Upper lobe of right lung (tissue), 1 donor: ENCODE data around the gene RC3H1. TPM values are rescaled to one million over a fixed set of nuclear protein-coding genes. Genes with fewer than 3 reads are reported as not detected.
"Not testable (repeated sequence)": the region's sequence is repeated elsewhere in the genome, so short reads cannot be mapped to it uniquely, and the experiment has no call there.

Source experiments
- ATAC-seq: fragments of 200-7000 bp; cut with Tn5 transposase; one replicate; pipeline ENCODE4 v1.9.1; 2020; ENCODE audit warnings: mild to moderate bottlenecking, moderate library complexity
- DNase-seq: peaks from one replicate; pipeline ENCODE4 v3.0.0-alpha.2; 2020
- H3K27ac ChIP-seq: fragments of 200-600 bp; one replicate; pipeline ENCODE4 v1.8.0; 2022
- H3K27me3 ChIP-seq: fragments of 200-600 bp; one replicate; pipeline ENCODE4 v1.8.0; 2022; ENCODE audit warnings: mild to moderate bottlenecking
- H3K36me3 ChIP-seq: fragments of 200-600 bp; one replicate; pipeline ENCODE4 v1.8.0; 2022
- H3K4me1 ChIP-seq: fragments of 200-600 bp; one replicate; pipeline ENCODE4 v1.8.0; 2022
- H3K4me3 ChIP-seq: fragments of 200-600 bp; one replicate; pipeline ENCODE4 v1.8.0; 2022; ENCODE audit warnings: mild to moderate bottlenecking
- H3K9me3 ChIP-seq: fragments of 200-600 bp; one replicate; pipeline ENCODE4 v1.8.0; 2022
- intact Hi-C: fragments of 100-400 bp; cut with DNase I; formaldehyde crosslinking; loops from one replicate; pipeline ENCODE4 v1.11.0; 2022
- total RNA-seq: library from RNA; stranded (reverse); fragmentation: NEBNext Ultra II Directional; extraction: Animal tissue kit (Norgen Biotek cat#: 25700); gene quantifications from one replicate; pipeline ENCODE4 v1.2.1, GENCODE V29; 2021
- TF ChIP-seq, protein P1 (sequence below): fragments of 200-600 bp; IDR thresholded peaks from one replicate; pipeline ENCODE4 v1.8.0; 2022; ENCODE audit warnings: antibody characterized with exemption
- donor health status: DM: no; HTN: yes; CAD: no; lungs with severe emphysema.

The RC3H1 gene
- total RNA-seq, 1 donor from 2014 or later = 36.5 TPM

DNA sequence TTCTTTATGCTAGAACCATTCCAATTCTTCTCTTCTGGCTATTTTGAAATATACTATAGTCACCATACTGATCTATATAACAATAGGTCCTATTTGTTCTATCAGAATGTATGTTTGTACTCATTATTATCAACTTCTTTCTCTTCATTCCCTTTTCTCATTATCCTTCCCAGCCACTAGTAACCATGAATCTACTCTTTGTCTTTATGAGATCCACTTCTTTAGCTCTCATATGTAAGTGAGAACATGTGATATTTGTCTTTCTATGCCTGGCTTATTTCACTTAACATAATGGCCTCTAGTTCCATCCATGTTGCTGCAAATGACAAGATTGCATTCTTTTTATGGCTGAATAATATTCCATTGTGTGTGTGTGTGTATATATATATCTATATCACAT lies 31.7 kb upstream of the RC3H1 start:
- DNase-seq = no peak
- H3K36me3 ChIP-seq = no peaks in the 10 kb centered on the region
- ATAC-seq = no peak
- intact Hi-C loops = no loop called here
- H3K27me3 ChIP-seq = no peaks in the 10 kb centered on the region
- TF ChIP-seq, protein P1, sequence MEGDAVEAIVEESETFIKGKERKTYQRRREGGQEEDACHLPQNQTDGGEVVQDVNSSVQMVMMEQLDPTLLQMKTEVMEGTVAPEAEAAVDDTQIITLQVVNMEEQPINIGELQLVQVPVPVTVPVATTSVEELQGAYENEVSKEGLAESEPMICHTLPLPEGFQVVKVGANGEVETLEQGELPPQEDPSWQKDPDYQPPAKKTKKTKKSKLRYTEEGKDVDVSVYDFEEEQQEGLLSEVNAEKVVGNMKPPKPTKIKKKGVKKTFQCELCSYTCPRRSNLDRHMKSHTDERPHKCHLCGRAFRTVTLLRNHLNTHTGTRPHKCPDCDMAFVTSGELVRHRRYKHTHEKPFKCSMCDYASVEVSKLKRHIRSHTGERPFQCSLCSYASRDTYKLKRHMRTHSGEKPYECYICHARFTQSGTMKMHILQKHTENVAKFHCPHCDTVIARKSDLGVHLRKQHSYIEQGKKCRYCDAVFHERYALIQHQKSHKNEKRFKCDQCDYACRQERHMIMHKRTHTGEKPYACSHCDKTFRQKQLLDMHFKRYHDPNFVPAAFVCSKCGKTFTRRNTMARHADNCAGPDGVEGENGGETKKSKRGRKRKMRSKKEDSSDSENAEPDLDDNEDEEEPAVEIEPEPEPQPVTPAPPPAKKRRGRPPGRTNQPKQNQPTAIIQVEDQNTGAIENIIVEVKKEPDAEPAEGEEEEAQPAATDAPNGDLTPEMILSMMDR = no peak
- H3K9me3 ChIP-seq = no peaks in the 10 kb centered on the region
- no peak overlapping the region for H3K4me3 ChIP-seq
- H3K27ac ChIP-seq = no peak overlapping the region
- H3K4me1 ChIP-seq = no peaks in the 10 kb centered on the region

DNA sequence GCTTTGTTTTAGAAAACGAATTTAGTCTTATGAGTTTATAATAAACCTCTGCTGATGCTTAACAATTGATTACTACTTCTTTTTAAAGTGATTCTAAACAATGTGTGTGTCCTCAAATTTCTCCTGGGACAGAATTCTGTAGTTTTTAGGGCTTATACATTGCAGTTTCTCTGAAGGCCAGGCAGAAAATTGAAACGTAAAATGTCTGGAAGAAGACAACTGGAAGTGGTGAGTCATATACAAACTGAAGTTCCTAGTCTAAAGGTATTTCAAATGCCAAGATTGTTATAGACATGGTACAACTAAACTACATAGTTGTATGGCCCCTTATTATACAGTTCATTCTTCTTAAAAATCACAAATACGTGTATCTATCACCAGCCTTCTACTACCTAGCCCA lies 30.5 kb upstream of the RC3H1 start:
- intact Hi-C loops = no loop called here
- Histone ChIP-seq H3K9me3 (no peaks in the 10 kb centered on the region), H3K4me1 (no peaks in the 10 kb centered on the region), H3K27me3 (no peaks in the 10 kb centered on the region), H3K27ac (no peak overlapping the region), H3K36me3 (no peaks in the 10 kb centered on the region), H3K4me3 (no peak overlapping the region)
- TF ChIP-seq, protein P1 = no peak
- DNase-seq = no peak
- no peak for ATAC-seq

DNA sequence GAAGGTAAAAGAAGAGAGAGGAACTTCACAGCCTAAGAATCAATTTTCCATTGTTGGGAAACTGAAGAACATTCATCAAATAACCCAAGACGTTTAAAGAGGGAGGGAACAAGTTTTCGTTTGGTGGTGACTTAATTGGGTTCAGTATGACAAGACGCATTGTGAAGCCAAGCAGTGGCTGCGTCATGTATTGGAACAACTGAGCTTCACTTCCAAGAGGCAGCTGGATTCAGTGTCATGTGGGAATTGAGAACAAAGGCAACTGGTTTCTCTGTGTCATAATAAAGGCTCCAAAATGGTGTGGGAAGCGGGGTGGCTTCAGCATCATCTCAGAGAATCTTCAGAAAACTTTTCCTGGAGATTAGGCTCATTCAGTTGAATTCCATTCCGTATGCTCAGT lies 29.8 kb upstream of the RC3H1 start:
- DNase-seq (no peak), ATAC-seq (no peak)
- H3K4me3 ChIP-seq = no peak overlapping the region
- TF ChIP-seq, protein P1 = no peak
- no peak overlapping the region for H3K27ac ChIP-seq
- H3K27me3 ChIP-seq = no peaks in the 10 kb centered on the region
- H3K4me1 ChIP-seq = no peaks in the 10 kb centered on the region
- no peaks in the 10 kb centered on the region for H3K36me3 ChIP-seq
- no peaks in the 10 kb centered on the region for H3K9me3 ChIP-seq
- intact Hi-C loops = no loop called here

DNA sequence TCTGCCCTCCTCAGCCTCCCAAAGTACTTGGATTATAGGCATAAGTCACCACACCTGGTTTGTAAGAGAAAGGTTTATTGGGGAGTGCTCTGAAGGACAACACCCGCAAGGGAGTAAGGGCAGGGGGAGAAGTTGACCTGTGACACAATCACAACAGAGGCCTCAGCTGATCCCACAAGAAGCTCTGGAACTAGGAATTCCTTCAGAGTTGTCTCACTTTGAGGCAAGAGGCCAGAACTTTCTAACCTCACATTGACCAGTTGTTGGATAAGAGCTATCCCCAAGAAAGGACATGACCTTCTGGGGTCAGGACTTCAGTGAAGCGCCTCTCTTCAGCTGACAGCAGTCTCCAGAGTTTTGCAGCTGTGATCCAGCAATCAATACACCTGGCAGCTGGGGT lies 27.4 kb upstream of the RC3H1 start:
- Histone ChIP-seq H3K9me3 (no peaks in the 10 kb centered on the region), H3K4me1 (no peaks in the 10 kb centered on the region), H3K27me3 (no peaks in the 10 kb centered on the region), H3K4me3 (no peak overlapping the region), H3K36me3 (no peaks in the 10 kb centered on the region), H3K27ac (no peak overlapping the region)
- TF ChIP-seq, protein P1 = no peak
- ATAC-seq = no peak
- DNase-seq = no peak
- intact Hi-C loops = no loop called here

DNA sequence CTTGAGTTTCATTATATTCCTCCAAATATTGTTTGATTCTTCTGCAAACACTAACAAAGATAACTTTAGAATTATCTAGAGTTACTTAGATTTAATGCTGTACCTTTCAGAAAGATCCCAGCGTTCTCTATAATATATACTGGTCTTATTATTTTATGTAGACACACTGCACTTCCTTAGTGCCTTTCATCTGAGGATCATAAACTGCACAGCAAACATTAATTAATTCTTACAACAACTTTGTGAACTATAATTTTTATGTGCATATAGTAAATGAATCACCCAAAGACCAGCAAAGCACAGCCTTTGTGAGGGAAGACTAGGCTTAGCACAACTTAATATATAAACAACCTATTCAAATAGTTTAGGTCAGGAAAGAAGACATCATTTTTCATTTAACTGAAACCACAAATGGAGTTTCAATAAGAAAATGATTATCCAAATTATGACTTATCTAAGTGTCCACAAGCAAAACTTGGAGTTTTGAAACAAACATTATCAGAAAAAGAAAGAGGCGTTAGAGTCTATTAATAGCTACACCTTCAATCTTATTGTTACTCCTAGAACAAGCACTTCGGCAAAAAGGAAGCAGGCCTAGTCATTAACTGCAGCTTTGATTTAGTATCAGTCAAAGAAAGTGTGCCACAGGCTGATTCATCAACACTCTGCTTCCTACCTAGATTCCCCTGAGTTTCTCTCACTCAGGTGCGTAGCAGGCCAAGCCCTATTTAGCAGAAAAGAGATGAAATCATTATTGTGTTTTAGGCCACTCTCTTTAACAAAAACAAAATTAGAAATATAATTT lies 22.5 kb upstream of the RC3H1 start:
- no peaks in the 10 kb centered on the region for H3K36me3 ChIP-seq
- DNase-seq (no peak), ATAC-seq (no peak)
- H3K9me3 ChIP-seq = no peaks in the 10 kb centered on the region
- H3K27ac ChIP-seq = no peak overlapping the region
- H3K27me3 ChIP-seq = no peaks in the 10 kb centered on the region
- H3K4me3 ChIP-seq = no peak overlapping the region
- no peaks in the 10 kb centered on the region for H3K4me1 ChIP-seq
- TF ChIP-seq, protein P1 = no peak
- intact Hi-C loops = no loop called here

DNA sequence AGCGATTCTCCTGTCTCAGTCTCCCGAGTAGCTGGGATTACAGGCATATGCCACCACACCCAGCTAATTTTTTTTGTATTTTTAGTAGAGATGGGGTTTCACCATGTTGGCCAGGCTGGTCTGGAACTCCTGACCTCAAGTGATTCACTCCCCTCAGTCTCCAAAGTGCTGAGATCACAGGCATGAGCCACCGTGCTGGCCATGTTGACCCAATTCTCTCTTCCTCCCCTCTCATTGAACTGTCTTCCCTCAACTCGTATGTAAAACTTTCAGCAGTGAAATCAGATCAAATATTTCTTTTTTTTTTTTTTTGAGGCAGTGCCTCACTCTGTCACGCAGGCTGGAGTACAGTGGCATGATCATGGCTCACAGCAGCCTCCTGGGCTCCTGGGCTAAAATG lies 20.4 kb upstream of the RC3H1 start:
- H3K27ac ChIP-seq, H3K4me1 ChIP-seq, H3K9me3 ChIP-seq, DNase-seq, H3K4me3 ChIP-seq, H3K36me3 ChIP-seq, H3K27me3 ChIP-seq, intact Hi-C loops, ATAC-seq: not testable (repeated sequence)
